Activated CD8-positive, alpha-beta T cell treated with anti-CD3 and anti-CD28 coated beads, Interleukin-2, amount 10 ng/mL, durations not matched to agents 7 days and 5 days (primary cell): ENCODE results near the gene HASPIN. TPM values are rescaled to one million over a fixed set of nuclear protein-coding genes. Genes with fewer than 3 reads are reported as not detected.

Source experiments
- ATAC-seq: fragments of 150-1000 bp; cut with Tn5 transposase; one replicate; pipeline ENCODE4 v1.10.0; 2021; ENCODE audit warnings: moderate library complexity
- CTCF ChIA-PET: fragments of 350-600 bp; sonication (Branson Sonifier 250); formaldehyde crosslinking; loops from one replicate; lab custom pipeline; 2021; ENCODE audit warnings: antibody characterized with exemption; lab: Charles Lee
- POLR2A ChIA-PET: fragments of 350-600 bp; sonication (Branson Sonifier 250); formaldehyde crosslinking; loops from one replicate; lab custom pipeline; 2021; ENCODE audit warnings: antibody characterized with exemption; lab: Charles Lee
- DNase-seq: peaks from one replicate; pipeline ENCODE4 v3.0.0-alpha.2; 2020
- H3K27ac Mint-ChIP-seq: one replicate; pipeline ENCODE4 v1.8.0; 2021; ENCODE audit warnings: mild to moderate bottlenecking, mixed read lengths
- H3K27me3 Mint-ChIP-seq: one replicate; pipeline ENCODE4 v1.8.0; 2021; ENCODE audit warnings: low read depth, mixed read lengths
- H3K36me3 Mint-ChIP-seq: one replicate; pipeline ENCODE4 v1.8.0; 2021; ENCODE audit warnings: low read depth, mixed read lengths
- H3K4me1 Mint-ChIP-seq: one replicate; pipeline ENCODE4 v1.8.0; 2021; ENCODE audit warnings: low read depth, mixed read lengths
- H3K4me3 Mint-ChIP-seq: one replicate; pipeline ENCODE4 v1.8.0; 2021; ENCODE audit warnings: mild to moderate bottlenecking, mixed read lengths
- H3K9me3 Mint-ChIP-seq: one replicate; pipeline ENCODE4 v1.8.0; 2022; ENCODE audit warnings: mixed read lengths; ENCODE audit not compliant: insufficient read depth
- total RNA-seq, 2 experiments: library from RNA; stranded (reverse); gene quantifications; one replicate each; pipeline ENCODE4 v1.2.3, GENCODE V29; 2021

HASPIN gene
- total RNA-seq, 2 experiments from 2014 or later, result 27.0 to 28.1 TPM

- Mint-ChIP-seq H3K4me3 (no peak overlapping the region), H3K9me3 (no peaks in the 10 kb centered on the region), H3K36me3 (peaks cover 11% of the 10 kb centered on the region), H3K27me3 (peaks cover 4% of the 10 kb centered on the region), H3K4me1 (peaks cover 50% of the 10 kb centered on the region), H3K27ac (peak overlapping the region; percentile 69)
- POLR2A ChIA-PET, result interaction anchor here (0.7 to 2.5 kb wide), 7 partner anchors 15 to 106 kb away, joined by 3 to 13 read pairs (median 4); partner anchors contain the start of genes HASPIN and NCBP3
- peak; percentile 73 for DNase-seq
- CTCF ChIA-PET, result interaction anchor here (0.8 to 9.5 kb wide), 41 partner anchors 11 to 176 kb away, joined by 3 to 456 read pairs (median 13); partner anchors contain the start of genes CAMKK1, HASPIN, ITGAE and NCBP3
- peak; percentile 71 for ATAC-seq
These were observed 15.0 kb downstream of the HASPIN start for GRCh38 chr17:3738562-3739295.

GRCh38 chr17:3739422-3740124 is 15.9 kb downstream of the HASPIN start:
- ChIA-PET POLR2A (interaction anchor here (1.0 to 2.5 kb wide), 7 partner anchors 19 to 106 kb away, joined by 3 to 13 read pairs (median 5); partner anchors contain the start of genes EMC6 and NCBP3), CTCF (interaction anchor here (0.6 to 9.5 kb wide), 28 partner anchors 10 to 167 kb away, joined by 3 to 456 read pairs (median 15); partner anchors contain the start of genes CAMKK1, ITGAE and NCBP3)
- peaks cover 4% of the 10 kb centered on the region for H3K27me3 Mint-ChIP-seq
- no peaks in the 10 kb centered on the region for H3K9me3 Mint-ChIP-seq
- H3K4me3 Mint-ChIP-seq, result no peak overlapping the region
- peaks cover 11% of the 10 kb centered on the region for H3K36me3 Mint-ChIP-seq
- H3K4me1 Mint-ChIP-seq, result peaks cover 47% of the 10 kb centered on the region
- no peak for ATAC-seq
- no peak for DNase-seq
- peak overlapping the region; percentile 69 for H3K27ac Mint-ChIP-seq

GRCh38 chr17:3740611-3741073 is 16.9 kb downstream of the HASPIN start:
- peak overlapping the region; percentile 46 for H3K4me3 Mint-ChIP-seq
- ChIA-PET CTCF (interaction anchor here (0.6 to 9.5 kb wide), 12 partner anchors 9 to 171 kb away, joined by 3 to 456 read pairs (median 4); partner anchors contain the start of gene NCBP3), POLR2A (interaction anchor here (0.8 to 1.8 kb wide), 3 partner anchors 24 to 72 kb away, joined by 3 to 5 read pairs (median 3); partner anchors contain the start of gene EMC6)
- peaks cover 4% of the 10 kb centered on the region for H3K27me3 Mint-ChIP-seq
- DNase-seq (peak; percentile 48), ATAC-seq (peak; percentile 35)
- peaks cover 11% of the 10 kb centered on the region for H3K36me3 Mint-ChIP-seq
- peak overlapping the region; percentile 68 for H3K27ac Mint-ChIP-seq
- no peaks in the 10 kb centered on the region for H3K9me3 Mint-ChIP-seq
- peaks cover 47% of the 10 kb centered on the region for H3K4me1 Mint-ChIP-seq

GRCh38 chr17:3744014-3744413 is 20.3 kb downstream of the HASPIN start:
- ChIA-PET POLR2A (no interaction called here), CTCF (no interaction called here)
- Mint-ChIP-seq H3K27ac (no peak overlapping the region), H3K9me3 (no peaks in the 10 kb centered on the region), H3K4me1 (peaks cover 38% of the 10 kb centered on the region), H3K36me3 (peaks cover 11% of the 10 kb centered on the region), H3K4me3 (no peak overlapping the region), H3K27me3 (peaks cover 5% of the 10 kb centered on the region)
- DNase-seq (no peak), ATAC-seq (no peak)

GRCh38 chr17:3745071-3745470 is 21.4 kb downstream of the HASPIN start:
- peaks cover 5% of the 10 kb centered on the region for H3K27me3 Mint-ChIP-seq

GRCh38 chr17:3747805-3748204 is 24.1 kb downstream of the HASPIN start:
- POLR2A ChIA-PET, result no interaction called here
- CTCF ChIA-PET, result interaction anchor here (1.0 to 1.3 kb wide), 2 partner anchors 10 to 80 kb away, joined by 3 to 5 read pairs; no protein-coding TSS in a partner anchor
- no peak overlapping the region for H3K27ac Mint-ChIP-seq
- H3K9me3 Mint-ChIP-seq, result no peaks in the 10 kb centered on the region
- H3K4me3 Mint-ChIP-seq, result no peak overlapping the region
- H3K4me1 Mint-ChIP-seq, result peaks cover 44% of the 10 kb centered on the region
- DNase-seq (no peak), ATAC-seq (no peak)
- peaks cover 2% of the 10 kb centered on the region for H3K36me3 Mint-ChIP-seq
- peaks cover 5% of the 10 kb centered on the region for H3K27me3 Mint-ChIP-seq

More at GRCh38 chr17:3745071-3745470, 21.4 kb downstream of the HASPIN start:
- DNase-seq, result no peak
- Mint-ChIP-seq H3K36me3 (peaks cover 11% of the 10 kb centered on the region), H3K4me1 (peaks cover 34% of the 10 kb centered on the region), H3K9me3 (no peaks in the 10 kb centered on the region), H3K27ac (no peak overlapping the region), H3K4me3 (no peak overlapping the region)
- ChIA-PET POLR2A (no interaction called here), CTCF (no interaction called here)
- no peak for ATAC-seq

GRCh38 chr17:3748576-3748975 is 24.9 kb downstream of the HASPIN start:
- peaks cover 5% of the 10 kb centered on the region for H3K27me3 Mint-ChIP-seq
- POLR2A ChIA-PET, result no interaction called here
- no peak for ATAC-seq
- peak overlapping the region; percentile 44 for H3K27ac Mint-ChIP-seq
- no peaks in the 10 kb centered on the region for H3K9me3 Mint-ChIP-seq
- H3K4me1 Mint-ChIP-seq, result peaks cover 44% of the 10 kb centered on the region
- DNase-seq, result no peak
- H3K36me3 Mint-ChIP-seq, result no peaks in the 10 kb centered on the region
- CTCF ChIA-PET, result interaction anchor here (1.0 kb wide), 1 partner anchor 79 kb away, joined by 3 read pairs; no protein-coding TSS in a partner anchor
- H3K4me3 Mint-ChIP-seq, result no peak overlapping the region

- Mint-ChIP-seq H3K36me3 (no peaks in the 10 kb centered on the region), H3K27ac (peak overlapping the region; percentile 86), H3K27me3 (peaks cover 5% of the 10 kb centered on the region), H3K4me3 (no peak overlapping the region), H3K9me3 (no peaks in the 10 kb centered on the region), H3K4me1 (peaks cover 50% of the 10 kb centered on the region)
- ATAC-seq (no peak), DNase-seq (no peak)
- POLR2A ChIA-PET, result no interaction called here
- CTCF ChIA-PET, result interaction anchor here (1.4 to 2.8 kb wide), 3 partner anchors 8 to 76 kb away, joined by 4 to 34 read pairs (median 16); no protein-coding TSS in a partner anchor
These were observed 26.6 kb downstream of the HASPIN start for GRCh38 chr17:3750296-3750695.

- ChIA-PET CTCF (interaction anchor here (2.0 to 2.8 kb wide), 3 partner anchors 13 to 76 kb away, joined by 6 to 34 read pairs (median 16); no protein-coding TSS in a partner anchor), POLR2A (no interaction called here)
- Mint-ChIP-seq H3K36me3 (no peaks in the 10 kb centered on the region), H3K27ac (peak overlapping the region; percentile 86), H3K27me3 (peaks cover 5% of the 10 kb centered on the region), H3K9me3 (no peaks in the 10 kb centered on the region), H3K4me3 (peak overlapping the region; percentile 54), H3K4me1 (peaks cover 55% of the 10 kb centered on the region)
- ATAC-seq (peak; percentile 87), DNase-seq (peak; percentile 83)
These were observed 27.2 kb downstream of the HASPIN start for GRCh38 chr17:3750926-3751325.

GRCh38 chr17:3751836-3752235 is 28.1 kb downstream of the HASPIN start:
- DNase-seq, result no peak
- H3K27ac Mint-ChIP-seq, result no peak overlapping the region
- H3K27me3 Mint-ChIP-seq, result peaks cover 3% of the 10 kb centered on the region
- ChIA-PET POLR2A (interaction anchor here (0.9 kb wide), 1 partner anchor 9 kb away, joined by 4 read pairs; no protein-coding TSS in a partner anchor), CTCF (interaction anchor here (2.0 to 2.8 kb wide), 4 partner anchors 14 to 75 kb away, joined by 6 to 34 read pairs (median 17); no protein-coding TSS in a partner anchor)
- peaks cover 55% of the 10 kb centered on the region for H3K4me1 Mint-ChIP-seq
- no peak for ATAC-seq
- H3K4me3 Mint-ChIP-seq, result no peak overlapping the region
- H3K36me3 Mint-ChIP-seq, result no peaks in the 10 kb centered on the region
- no peaks in the 10 kb centered on the region for H3K9me3 Mint-ChIP-seq

GRCh38 chr17:3753624-3754023 is 29.9 kb downstream of the HASPIN start:
- H3K4me1 Mint-ChIP-seq, result peaks cover 57% of the 10 kb centered on the region
- ChIA-PET CTCF (interaction anchor here (0.9 to 2.5 kb wide), 4 partner anchors 7 to 91 kb away, joined by 3 to 18 read pairs (median 3); no protein-coding TSS in a partner anchor), POLR2A (interaction anchor here (0.6 kb wide), 1 partner anchor 151 kb away, joined by 3 read pairs; no protein-coding TSS in a partner anchor)
- no peak for DNase-seq
- H3K4me3 Mint-ChIP-seq, result no peak overlapping the region
- no peak for ATAC-seq
- no peaks in the 10 kb centered on the region for H3K36me3 Mint-ChIP-seq
- H3K27ac Mint-ChIP-seq, result no peak overlapping the region
- H3K27me3 Mint-ChIP-seq, result no peaks in the 10 kb centered on the region
- H3K9me3 Mint-ChIP-seq, result no peaks in the 10 kb centered on the region
